Hypothalamus (tissue), 51 donors: ENCODE measurements around the gene SSB.
"Not testable (repeated sequence)": the region's sequence is repeated elsewhere in the genome, so short reads cannot be mapped to it uniquely, and the experiment has no call there.

Experiments used
- DNase-seq, 51 donors: peaks; one replicate each; lab custom pipeline; 2025; lab: John Stamatoyannopoulos, UW

SSB gene

DNA sequence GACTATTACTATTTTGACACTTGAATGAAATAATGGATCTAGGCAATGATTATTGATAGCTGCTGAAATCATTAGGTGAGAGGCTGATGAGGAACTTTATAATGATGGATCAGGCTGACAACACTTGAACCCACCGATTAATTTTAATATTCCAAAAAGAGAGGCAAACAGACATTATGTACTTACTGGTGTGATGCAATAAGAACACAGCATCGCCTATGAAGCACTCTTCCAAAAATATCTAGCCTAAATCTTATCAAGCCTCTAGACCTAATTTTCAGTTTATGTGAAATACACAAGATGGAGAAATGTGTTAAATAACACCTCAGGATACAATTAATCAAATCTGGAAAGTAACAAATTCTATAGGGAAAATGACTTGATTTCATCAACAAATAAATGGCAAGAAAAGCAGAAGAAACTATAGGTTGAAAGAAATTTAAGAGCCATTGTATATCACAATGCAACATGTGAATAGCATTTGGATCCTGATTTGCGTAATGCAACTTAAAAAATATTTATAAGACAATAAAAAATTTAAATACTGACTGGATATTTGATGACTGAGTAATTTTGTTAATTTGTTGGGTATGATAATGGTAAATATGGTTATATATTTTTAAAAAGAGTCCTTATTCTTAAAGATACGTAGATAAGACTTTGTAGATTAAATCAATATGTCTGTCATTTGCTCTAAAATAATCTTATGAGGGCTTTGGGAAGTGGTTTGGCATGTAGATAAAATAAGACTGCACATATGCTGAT is 17.2 kb upstream of the SSB start:
- no peak for DNase-seq

DNA sequence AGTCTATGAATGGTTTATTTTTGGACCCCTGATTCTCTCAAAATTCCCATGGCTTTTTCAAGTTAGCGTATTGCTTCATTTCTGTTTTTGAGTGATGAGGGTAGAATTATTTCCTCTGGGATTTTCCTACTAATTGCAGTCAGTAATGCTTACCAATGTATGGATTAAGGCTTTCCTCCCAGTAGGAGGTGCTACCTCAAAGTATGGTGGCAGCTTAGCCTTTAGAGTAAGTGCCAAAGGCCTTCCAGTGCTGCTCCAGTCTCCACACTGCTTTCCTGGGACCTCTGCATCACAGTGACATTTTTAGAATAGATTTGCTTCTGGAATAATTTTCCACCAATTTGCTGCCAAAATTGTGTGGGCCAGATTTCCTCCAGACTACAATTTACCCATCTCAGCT is 16.2 kb upstream of the SSB start:
- no peak for DNase-seq

DNA sequence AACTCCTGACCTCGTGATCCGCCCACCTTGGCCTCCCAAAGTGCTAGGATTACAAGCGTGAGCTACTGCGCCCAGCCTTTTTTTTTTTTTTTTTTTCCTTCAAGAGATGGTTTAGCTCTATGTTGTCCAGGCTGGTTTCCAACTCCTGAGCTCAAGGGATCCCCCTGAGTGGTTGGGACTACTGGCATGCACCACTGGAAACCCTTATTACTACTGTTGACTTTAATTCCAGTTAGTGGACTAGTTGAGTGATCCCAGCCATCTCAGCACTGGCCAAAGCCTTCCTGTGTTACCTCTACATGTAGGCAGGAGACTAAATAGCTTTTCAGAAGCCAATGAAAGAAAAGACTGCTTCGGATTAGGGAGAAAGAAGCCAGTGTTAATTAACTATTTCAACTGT is 8.1 kb upstream of the SSB start:
- no peak for DNase-seq

DNA sequence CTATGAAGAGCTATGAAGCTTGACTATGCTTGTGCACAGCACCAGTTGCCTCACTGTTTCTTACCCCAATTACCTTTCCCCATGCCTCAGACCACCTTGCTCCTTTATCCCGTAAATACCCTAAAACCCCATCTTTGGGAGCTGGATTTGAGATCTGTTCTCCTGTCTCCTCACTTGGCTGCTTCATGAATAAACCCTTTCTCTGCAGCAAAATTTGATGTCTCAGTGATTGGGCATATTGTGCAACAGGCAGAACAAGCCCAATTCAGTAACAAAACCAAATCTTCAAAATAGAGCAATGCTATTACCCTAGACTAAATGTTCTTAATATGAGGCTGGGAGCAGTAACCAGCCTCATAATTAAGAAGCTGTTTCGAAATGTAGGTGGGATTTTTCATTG is 3.5 kb upstream of the SSB start:
- DNase-seq, result no peak

DNA sequence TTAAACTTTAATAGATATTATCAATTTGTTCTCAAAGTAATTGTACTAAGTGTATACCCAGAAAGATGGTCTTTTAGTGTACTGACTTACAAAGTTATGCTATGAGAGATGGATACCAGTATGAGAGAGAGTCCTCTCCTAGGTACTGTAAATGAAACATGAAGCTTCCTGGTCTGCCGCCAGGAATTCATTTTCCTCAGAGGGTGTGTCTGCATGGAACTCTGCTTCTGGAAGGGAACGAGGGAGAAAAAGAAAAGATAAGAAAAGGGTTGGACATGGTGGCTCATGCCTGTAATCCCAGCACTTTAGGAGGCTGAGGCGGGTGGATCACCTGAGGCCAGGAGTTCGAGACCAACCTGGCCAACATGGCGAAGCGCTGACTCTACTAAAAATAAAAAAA is 2.2 kb upstream of the SSB start:
- DNase-seq, result no peak

DNA sequence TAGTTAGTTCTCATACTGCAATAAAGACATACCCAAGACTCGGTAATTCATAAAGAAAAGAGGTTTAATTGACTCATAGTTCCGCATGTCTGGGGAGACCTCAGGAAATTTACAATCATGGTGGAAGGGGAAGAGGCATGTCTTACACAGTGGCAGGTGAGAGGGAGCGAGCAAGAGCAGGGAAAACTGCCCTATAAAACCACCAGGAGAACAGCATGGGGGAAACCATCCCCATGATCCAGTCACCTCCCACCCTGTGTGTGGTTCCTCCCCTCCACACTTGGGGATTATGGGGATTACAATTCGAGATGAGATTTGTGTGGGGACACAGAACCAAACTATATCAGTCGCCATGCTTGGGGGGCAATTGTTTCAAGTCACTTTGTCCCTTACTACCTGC is 1.1 kb upstream of the SSB start:
- DNase-seq, result no peak

DNA sequence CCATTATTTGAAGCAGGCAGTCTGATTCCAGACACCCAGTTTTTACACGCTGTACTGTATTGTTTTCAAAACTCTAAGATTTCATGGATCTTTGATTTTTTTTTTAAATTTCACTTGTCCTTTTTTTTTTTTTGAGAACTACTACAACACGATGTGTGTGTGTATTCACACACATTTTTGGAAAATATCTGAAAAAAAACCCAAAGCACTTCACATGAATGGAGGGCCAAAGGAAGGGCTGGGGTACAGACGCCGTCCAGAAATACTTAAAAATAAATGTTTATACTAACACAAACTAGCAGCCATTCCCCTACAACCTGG is 314 bp upstream of the SSB start:
- DNase-seq, result no peak

DNA sequence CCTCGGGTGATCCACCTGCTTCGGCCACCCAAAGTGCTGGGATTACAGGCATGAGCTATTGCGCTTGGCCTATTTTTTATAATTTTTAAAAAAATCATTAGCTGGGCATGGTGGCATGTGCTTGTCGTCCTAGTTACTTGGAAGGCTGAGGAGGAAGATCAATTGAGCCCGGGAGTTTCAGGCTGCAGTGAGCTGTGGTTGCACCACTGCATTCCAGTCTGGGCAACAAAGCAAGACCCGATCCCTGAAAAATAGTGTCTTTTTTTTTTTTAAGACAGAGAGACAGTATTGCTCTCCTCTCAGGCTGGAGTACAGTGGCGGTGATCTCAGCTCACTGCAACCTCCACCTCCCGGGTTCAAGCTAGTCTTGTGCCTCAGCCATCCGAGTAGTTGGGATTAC is 4.8 kb downstream of the SSB start:
- DNase-seq, result no peak

DNA sequence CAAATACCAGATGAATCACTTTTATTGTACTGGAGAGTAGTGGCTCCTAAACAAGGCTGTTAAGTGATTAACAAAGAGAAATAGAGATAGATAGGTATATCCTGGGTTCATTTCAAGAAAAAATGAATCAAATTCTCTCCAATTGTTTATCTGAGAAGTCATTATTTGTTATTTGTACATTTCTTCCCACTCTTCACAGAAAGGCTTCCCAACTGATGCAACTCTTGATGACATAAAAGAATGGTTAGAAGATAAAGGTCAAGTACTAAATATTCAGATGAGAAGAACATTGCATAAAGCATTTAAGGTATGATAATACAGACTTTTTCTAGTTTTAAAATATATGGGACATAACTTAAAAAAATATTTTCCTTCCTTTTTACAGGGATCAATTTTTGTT is 7.9 kb downstream of the SSB start:
- no peak for DNase-seq

DNA sequence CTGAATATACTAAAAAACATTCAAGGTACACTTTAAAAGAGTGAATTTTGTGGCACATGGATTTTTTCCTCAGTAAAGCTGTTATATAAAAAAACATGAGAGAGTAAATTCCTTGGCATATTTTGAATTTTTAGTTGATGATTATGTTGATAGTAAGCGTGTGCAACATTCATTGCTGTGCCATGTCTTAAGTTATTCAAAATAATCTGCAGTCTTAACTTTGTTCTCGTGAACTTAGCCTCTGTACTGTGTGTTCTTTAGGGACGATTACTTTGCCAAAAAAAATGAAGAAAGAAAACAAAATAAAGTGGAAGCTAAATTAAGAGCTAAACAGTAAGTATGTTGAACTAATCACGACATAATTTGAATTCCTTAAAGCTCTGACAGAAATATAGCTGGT is 9.6 kb downstream of the SSB start:
- no peak for DNase-seq

DNA sequence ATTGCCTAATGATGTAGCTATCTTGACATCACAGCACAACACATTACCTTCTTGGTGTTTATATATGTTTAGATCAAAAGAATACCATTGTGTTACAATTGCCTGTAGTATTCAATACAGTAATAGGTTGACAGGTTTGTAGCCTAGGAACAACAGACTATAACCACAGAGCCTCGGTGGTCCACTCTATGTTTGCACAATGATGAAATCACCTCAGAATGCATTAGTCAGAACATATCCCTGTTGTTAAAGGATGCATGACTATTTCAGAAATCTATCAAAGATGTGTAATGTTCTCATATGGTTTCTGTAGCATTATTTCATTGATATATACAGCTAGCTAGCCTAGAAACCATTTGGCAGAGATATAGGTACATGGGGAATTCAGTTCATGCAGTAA is 17.2 kb downstream of the SSB start:
- DNase-seq, result no peak

DNA sequence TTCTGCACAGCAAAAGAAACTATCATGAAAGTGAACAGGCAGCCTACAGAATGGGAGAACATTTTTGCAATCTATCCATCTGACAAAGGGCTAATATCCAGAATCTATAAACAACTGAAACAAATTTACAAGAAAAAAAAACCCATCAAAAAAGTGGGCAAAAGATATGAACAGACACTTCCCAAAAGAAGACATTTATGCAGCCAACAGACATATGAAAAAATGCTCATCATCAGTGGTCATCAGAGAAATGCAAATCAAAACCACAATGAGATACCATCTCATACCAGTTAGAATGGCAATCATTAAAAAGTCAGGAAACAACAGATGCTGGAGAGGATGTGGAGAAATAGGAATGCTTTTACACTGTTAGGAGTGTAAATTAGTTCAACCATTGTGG is 18.3 kb downstream of the SSB start:
- not testable (repeated sequence) for DNase-seq

DNA sequence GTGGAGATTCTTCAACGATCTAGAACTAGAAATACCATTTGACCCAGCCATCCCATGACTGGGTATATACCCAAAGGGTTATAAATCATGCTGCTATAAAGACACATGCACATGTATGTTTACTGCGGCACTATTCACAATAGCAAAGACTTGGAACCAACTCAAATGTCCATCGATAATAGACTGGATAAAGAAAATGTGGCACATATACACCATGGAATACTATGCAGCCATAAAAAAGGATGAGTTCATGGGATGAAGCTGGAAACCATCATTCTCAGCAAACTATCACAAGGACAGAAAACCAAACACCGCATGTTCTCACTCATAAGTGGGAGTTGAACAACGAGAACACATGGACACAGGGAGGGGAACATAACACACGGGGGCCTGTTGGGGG is 18.7 kb downstream of the SSB start:
- not testable (repeated sequence) for DNase-seq

DNA sequence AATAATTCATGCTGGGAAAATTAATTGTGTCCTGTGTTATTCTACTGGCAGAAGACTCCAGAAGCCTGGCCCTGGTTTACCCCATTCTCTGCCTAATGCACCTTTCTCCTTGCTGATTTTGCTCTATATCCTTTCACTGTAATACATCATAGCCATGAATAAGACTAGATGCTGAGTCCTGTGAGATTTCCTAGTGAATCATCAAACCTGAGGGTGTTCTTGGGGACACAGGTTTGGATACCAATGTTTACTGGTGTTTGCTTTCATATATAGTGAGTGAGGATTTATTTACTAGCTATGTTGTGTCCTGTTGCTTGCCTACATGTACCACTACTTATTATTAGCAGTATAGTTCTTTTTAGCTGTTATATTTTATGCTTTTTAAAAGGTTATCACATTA is 19.6 kb downstream of the SSB start:
- DNase-seq, result no peak

DNA sequence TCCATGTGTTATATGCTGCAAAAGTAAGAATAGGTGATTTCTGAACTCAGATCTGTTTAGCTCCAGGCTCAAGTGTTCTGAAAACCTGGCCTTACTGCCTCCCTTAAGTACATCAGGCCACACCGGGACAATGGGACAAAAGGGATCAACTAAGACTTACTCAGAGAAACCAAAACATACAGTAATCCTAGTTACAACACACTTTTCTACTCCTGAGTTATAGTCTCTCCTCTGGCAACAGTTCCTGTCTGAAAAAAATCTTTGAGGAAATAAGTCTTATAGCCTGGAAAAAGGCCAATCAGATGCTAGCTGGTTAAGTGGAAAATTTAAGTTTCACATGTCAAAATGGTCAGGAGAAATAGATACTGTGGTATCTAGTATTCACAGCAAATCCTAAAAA is 20.4 kb downstream of the SSB start:
- no peak for DNase-seq

DNA sequence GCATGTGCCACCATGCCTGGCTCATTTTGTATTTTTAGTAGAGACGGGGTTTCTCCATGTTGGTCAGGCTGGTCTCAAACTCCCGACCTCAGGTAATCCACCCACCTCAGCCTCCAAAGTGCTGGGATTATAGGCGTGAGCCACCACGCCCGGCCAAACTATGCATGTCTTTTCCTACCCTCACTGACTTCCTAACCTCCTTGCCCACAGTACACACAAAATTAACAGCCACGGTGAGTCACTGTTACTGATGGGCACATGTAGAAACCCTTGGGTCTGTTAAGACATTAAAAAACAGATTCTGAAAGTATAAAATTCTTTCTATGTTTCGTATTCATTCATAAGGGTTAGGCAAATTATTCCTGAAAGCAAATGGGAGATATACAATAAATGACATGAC is 21.4 kb downstream of the SSB start:
- not testable (repeated sequence) for DNase-seq

DNA sequence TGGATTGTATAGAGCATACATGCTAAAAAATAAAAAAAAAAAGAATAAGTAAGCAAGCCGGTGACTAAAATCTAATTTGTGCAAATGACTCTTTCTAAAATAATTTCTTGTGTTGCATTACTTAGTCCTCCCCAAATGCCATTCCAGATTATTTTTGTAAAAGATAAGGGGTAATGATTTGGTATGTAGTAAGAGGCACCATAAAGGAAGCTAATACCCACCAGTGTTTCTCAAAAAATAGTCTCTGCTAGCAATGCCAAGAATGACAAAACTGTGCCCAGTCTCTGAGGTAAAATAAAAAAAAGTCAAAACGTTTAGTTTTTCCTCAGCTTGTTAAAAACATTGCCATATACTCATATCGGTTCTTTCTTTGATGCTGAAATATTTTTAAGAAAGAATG is 23.4 kb downstream of the SSB start:
- DNase-seq, result no peak

DNA sequence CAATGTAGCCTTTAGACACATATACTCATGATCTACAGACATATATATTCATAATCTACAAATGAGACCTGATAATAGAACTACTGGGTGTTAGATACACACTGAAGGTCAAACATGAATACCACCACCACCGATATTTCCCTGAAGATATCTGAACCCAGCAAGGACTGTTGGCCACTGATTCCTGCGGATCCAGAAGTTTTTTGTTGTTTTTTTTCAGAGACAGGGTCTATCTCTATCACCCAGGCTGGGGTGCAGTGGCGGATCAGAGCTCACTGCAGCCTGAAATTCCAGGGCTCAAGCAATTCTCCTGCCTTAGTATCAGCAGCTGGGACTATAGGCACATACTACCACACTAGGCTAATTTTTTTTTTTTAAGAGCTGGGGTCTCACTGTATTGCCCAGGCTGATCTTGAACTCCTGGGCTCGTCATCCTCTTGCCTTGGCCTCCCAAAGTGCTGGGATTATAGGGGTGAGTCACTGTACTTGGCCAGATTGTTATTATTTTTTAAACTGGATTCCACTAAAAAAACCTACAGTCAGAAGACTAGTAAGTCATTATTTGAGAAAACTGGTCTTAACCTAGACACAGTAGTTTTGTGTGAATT is 24.2 kb downstream of the SSB start:
- DNase-seq, result no peak

DNA sequence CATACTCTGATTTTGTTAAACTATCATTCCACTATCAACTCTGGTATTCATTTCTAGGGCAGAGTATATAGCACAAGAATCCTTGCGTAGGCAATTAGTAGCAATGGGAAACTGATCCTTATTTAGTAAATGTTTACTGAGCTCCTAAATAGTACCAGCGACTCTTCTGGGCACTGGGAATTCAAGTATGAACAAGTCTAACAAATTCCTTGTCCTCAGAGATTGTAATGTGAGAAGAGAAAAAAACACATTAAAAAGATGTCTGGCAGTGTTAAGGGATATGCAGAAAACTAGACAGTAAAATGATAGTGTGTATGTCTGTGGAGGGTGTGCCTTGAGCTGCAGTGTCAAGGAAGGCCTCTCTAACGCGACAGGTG is 25.3 kb downstream of the SSB start:
- no peak for DNase-seq

DNA sequence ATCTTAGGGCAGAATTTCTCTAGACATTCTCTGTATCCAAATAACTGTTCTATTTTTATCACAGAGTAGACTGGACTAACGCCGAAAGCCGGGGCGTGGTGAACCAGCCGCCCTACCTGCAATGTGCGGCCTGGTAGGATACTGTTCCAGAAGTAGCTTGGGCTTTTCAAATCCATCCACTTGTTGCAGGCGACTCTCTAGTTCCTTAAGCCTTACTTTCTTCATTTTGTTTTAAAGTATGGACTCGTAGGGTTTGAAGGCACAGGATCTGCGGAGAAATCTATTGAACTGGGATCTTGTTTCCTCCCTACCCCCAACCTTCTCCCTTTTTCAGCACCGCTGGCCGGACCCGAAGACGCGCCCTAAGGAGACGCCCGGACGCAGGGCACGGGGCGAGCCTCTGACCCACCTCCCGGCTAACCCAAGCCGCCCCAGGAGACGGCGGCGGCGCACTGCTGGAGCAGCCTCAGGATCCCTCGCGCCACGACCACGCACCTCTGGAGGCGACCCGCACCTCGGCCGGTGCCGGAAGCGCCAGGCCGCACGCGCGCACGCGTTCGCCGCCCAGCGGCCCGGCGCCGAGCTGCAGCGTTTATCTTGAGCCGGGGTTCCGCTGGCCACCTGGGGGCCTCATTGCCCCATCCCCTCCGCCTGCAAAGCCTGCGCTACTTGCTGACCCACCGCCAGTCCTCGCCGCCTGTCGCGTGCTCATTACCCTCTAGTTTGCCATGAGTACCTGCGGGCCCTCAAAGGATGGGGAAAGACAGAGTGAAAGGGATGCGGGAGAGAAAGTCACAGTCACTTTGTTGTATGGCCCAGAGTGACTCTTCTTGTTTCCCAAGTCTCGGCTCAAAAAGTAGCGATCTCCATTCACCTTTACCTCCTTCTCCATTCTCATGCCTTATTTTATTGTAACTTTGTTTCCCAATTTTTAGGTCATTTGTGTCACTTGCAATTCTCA is 26.0 kb downstream of the SSB start, which contains the start of gene METTL5:
Gene METTL5, minus strand, starts transcription at position 533 of the 961 bp plus-strand sequence. Its CDS starts 308 bp downstream, at position 225.
- DNase-seq, result peak; percentile 8 to 90 (median 74)

DNA sequence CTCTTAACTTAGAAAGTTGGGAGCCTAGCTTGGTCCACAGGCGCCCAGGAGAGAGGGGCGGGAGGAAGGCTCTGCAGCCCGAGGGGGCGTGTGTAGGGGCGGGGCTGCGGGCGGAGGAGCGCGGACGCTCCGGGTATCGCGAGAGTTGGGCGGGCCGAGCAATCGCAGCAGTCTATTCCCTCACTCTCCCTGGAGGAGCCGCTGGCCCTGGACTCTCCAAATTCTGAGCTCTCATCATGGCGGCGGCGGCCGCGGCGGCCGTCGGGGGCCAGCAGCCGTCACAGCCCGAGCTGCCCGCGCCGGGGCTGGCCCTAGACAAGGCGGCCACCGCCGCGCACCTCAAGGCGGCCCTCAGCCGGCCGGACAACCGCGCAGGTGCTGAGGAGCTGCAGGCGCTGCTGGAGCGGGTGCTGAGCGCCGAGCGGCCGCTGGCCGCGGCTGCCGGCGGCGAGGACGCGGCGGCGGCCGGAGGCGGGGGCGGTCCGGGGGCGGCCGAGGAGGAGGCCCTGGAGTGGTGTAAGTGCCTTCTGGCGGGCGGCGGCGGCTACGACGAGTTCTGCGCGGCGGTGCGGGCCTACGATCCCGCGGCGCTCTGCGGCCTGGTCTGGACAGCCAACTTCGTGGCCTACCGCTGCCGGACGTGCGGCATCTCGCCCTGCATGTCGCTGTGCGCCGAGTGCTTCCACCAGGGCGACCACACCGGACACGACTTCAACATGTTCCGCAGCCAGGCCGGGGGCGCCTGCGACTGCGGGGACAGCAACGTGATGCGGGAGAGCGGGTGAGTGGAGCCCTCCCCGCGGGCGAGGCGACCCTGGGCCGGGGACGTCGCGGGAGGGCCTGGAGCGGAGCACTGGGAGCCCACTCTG is 28.8 kb downstream of the SSB start, which contains the start of gene UBR3:
Gene UBR3, plus strand, starts transcription at position 183 of the 869 bp plus-strand sequence. Its CDS starts 54 bp downstream, at position 237.
- DNase-seq, result peak; percentile 10 to 92 (median 83)
